ENCODE data around the gene REG1A.

REG1A gene

GRCh38 chr2:79120194-79120713, at the start of gene REG1A:
REG1A (plus strand) TSS chr2:79120488; CDS start chr2:79120862, 374 bp downstream.
- no peak for DNase-seq

GRCh38 chr2:79071078-79071477, 49.2 kb upstream of the REG1A start:
- no peak for DNase-seq

GRCh38 chr2:79082987-79083386, 37.3 kb upstream of the REG1A start:
- DNase-seq = no peak

GRCh38 chr2:79083597-79084251, 36.6 kb upstream of the REG1A start:
- DNase-seq = no peak

GRCh38 chr2:79084495-79085135, 35.7 kb upstream of the REG1A start:
- DNase-seq = no peak

- DNase-seq = no peak
These were observed 34.9 kb upstream of the REG1A start for GRCh38 chr2:79085382-79085781.

- DNase-seq = no peak
These were observed 34.0 kb upstream of the REG1A start for GRCh38 chr2:79086255-79086654.

GRCh38 chr2:79087785-79088364, 32.4 kb upstream of the REG1A start, which contains the start of gene REG1B:
REG1B (minus strand) TSS chr2:79087993; CDS start chr2:79087612, 381 bp downstream.
- no peak for DNase-seq

GRCh38 chr2:79090693-79091092, 29.6 kb upstream of the REG1A start:
- DNase-seq = no peak

GRCh38 chr2:79097843-79098242, 22.4 kb upstream of the REG1A start:
- DNase-seq = no peak

GRCh38 chr2:79099140-79099686, 21.1 kb upstream of the REG1A start:
- DNase-seq = no peak

GRCh38 chr2:79100285-79100684, 20.0 kb upstream of the REG1A start:
- no peak for DNase-seq

GRCh38 chr2:79101024-79101423, 19.3 kb upstream of the REG1A start:
- no peak for DNase-seq

- no peak for DNase-seq
These were observed 17.1 kb upstream of the REG1A start for GRCh38 chr2:79103214-79103613.

GRCh38 chr2:79105259-79105658, 15.0 kb upstream of the REG1A start:
- DNase-seq = no peak

GRCh38 chr2:79112269-79112668, 8.0 kb upstream of the REG1A start:
- no peak for DNase-seq

- no peak for DNase-seq
These were observed 5.3 kb upstream of the REG1A start for GRCh38 chr2:79114797-79115494.

- no peak for DNase-seq
These were observed 3.0 kb upstream of the REG1A start for GRCh38 chr2:79116997-79117928.

GRCh38 chr2:79122676-79123075, 2.4 kb downstream of the REG1A start:
- no peak for DNase-seq

- DNase-seq = no peak
These were observed 4.8 kb downstream of the REG1A start for GRCh38 chr2:79124907-79125720.

GRCh38 chr2:79125721-79125985, 5.4 kb downstream of the REG1A start:
- DNase-seq = no peak
